ENCODE measurements around the gene SLC29A1.

The SLC29A1 gene

GRCh38 chr6:44260451-44261297 lies 37.3 kb downstream of the SLC29A1 start:
- Mint-ChIP-seq H3K27ac (peak overlapping the region in 1 of 2 donors; percentile 80), H3K4me3 (no peak overlapping the region), H3K27me3 (no peaks in the 10 kb centered on the region), H3K9me3 (no peaks in the 10 kb centered on the region), H3K4me1 (peaks cover 74% of the 10 kb centered on the region)
- ATAC-seq (no peak), DNase-seq (no peak)

DNA sequence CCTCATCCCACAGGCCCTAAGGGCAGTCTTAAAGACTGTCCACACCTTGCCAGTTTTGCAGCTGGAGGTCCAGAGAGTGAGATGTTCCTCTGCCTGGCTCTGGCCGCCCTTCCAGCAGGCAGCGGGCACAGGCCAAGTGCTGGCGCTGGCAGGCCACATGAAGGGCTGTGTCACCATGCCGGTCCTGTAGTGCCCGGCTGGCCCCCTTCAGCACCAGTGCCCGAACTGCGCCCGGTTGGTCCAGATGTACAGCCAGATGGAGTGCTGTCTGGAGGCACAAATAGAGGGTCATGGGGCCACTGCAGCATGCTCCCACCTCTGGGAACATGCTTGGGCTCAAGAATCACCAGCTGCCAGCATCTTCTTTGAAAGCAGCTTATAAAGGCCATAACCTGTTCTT lies 38.2 kb downstream of the SLC29A1 start:
- H3K27ac Mint-ChIP-seq = no peak overlapping the region
- no peak for ATAC-seq
- peaks cover under 1% of the 10 kb centered on the region for H3K27me3 Mint-ChIP-seq
- DNase-seq = no peak
- peaks cover 74% of the 10 kb centered on the region for H3K4me1 Mint-ChIP-seq
- H3K9me3 Mint-ChIP-seq = no peaks in the 10 kb centered on the region
- no peak overlapping the region for H3K4me3 Mint-ChIP-seq

DNA sequence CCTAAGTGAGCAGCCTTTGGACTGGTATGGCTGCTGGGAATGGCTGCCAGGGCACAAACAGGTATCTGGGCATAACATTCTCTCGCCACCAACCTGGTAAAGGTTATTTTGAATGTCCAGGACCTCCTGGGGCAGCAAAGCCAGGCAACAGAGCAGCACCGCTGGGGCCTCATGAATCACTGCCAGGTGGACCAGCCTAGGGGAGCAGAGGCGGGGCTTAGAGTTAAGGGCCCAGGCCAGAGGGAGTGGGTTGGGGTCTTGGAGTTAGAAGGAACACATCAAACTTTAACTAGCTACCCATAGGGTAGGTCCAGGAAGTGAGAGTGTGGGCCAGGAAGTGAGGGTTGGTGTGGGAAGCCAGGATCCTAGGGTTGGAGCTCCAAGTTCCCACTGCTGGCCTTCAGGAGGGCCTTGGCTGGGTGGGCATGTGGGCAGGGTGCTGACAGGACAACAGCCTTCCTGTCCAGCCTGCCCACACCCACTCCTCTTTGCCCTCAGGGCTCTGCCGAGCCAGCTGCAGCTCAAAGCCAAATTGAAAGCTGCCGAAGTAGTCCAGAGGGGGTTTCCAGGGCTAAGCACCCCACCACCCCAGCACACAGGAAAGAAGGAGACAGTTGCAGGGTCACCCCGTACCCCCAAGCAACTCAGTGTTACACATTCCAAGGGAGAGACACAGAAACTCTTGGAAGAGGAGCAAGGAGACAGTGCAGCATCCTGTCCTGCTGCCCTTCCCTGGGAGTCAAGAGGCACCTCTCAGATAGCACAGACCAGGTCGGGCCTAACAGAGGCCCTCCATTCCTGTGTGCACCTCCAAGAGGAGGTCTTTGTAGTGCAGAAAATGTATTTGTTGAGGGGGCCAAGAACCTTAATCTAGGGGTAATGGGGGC lies 39.3 kb downstream of the SLC29A1 start:
- no peak for DNase-seq
- peak; percentile 0 for ATAC-seq
- H3K27ac Mint-ChIP-seq = peak overlapping the region; percentile 86 to 97
- H3K4me1 Mint-ChIP-seq = peaks cover 77% of the 10 kb centered on the region
- peak overlapping the region; percentile 97 to 99 for H3K4me3 Mint-ChIP-seq
- peaks cover 8% of the 10 kb centered on the region for H3K27me3 Mint-ChIP-seq
- no peaks in the 10 kb centered on the region for H3K9me3 Mint-ChIP-seq

GRCh38 chr6:44263354-44264100 lies 40.1 kb downstream of the SLC29A1 start:
- peak; percentile 31 for ATAC-seq
- Mint-ChIP-seq H3K4me1 (peaks cover 77% of the 10 kb centered on the region), H3K4me3 (peak overlapping the region; percentile 97 to 99), H3K27me3 (peaks cover 10% of the 10 kb centered on the region), H3K27ac (peak overlapping the region; percentile 77 to 97), H3K9me3 (no peaks in the 10 kb centered on the region)
- DNase-seq = peak in 1 of 2 donors; percentile 51

DNA sequence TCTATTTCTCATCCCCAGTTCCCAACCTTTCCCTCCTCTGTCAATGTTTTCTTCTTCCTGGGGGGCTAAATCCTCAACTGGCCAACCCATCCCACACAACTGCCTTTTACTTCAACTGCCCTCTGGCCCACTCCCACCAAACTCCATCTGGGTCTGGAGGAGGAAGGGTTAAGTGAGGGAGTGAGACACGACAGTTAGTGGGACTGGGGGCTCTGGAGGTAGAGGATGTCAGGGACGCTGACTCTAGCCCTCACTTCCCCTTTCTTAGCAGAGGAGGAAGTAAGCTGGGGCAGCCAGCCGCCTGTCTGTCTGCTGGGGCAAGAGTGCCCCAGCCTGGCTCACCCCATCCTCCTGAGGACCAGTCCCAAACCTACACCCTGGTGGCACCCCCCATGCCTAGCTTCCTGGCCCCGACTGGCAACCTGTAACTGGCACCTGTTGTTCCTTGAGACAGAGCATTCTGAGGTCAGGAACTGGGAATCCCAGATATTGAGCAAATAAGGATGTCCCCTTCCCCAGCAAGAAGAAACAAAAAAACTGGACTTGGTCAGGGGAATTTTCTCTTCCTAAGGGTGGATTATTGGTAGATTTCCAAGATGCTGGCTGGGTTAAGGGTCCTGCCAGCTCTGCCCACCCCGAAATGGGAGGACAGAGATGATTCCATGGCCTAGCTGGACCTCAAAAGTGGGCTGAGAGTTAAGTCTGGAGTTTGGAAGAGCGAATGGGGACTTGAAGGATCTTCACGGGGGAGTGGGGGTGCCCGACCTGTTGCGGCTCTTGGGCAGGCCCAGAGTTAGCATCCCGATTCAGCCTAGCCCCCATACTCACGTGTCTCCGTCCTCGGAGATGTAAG lies 41.0 kb downstream of the SLC29A1 start:
- peaks cover 73% of the 10 kb centered on the region for H3K4me1 Mint-ChIP-seq
- DNase-seq (peak in 1 of 2 donors; percentile 50), ATAC-seq (peak; percentile 59)
- H3K27me3 Mint-ChIP-seq = peaks cover 18% of the 10 kb centered on the region
- no peaks in the 10 kb centered on the region for H3K9me3 Mint-ChIP-seq
- peak overlapping the region; percentile 97 to 99 for H3K4me3 Mint-ChIP-seq
- peak overlapping the region; percentile 91 to 97 for H3K27ac Mint-ChIP-seq

GRCh38 chr6:44265007-44265721 lies 41.8 kb downstream of the SLC29A1 start, which contains the start of gene NFKBIE:
TSS of gene NFKBIE (minus strand) at chr6:44265551. CDS start at chr6:44265346, 205 bp downstream.
- DNase-seq (peak; percentile 95), ATAC-seq (peak; percentile 68)
- H3K4me1 Mint-ChIP-seq = peaks cover 78% of the 10 kb centered on the region
- H3K27ac Mint-ChIP-seq = peak within 1 kb of the TSS; percentile 91 to 97
- H3K9me3 Mint-ChIP-seq = no peaks in the 10 kb centered on the region
- H3K27me3 Mint-ChIP-seq = peaks cover 26% of the 10 kb centered on the region
- peak within 1 kb of the TSS; percentile 97 to 99 for H3K4me3 Mint-ChIP-seq

DNA sequence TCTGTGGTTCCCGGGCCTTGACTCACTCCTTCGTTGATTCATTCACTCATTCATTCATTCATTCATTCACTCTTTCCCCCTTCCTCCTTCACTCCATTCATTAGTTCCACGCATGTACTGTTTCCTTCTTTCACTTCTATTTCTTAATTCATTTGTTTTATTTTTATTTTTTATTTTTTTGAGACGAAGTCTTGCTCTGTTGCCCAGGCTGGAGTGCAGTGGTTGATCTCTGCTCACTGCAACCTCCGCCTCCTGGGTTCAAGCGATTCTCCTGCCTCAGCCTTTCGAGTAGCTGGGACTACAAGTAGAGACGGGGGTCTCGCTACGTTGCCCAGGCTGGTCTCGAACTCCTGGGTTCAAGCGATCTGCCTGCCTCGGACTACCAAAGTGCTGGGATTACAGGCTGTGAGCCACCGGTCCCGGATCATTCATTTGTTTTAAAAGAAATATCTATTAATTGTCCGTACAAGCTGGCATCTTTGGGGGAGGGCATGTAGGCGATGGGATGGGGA lies 42.4 kb downstream of the SLC29A1 start:
- H3K27me3 Mint-ChIP-seq = peaks cover 29% of the 10 kb centered on the region
- no peak for ATAC-seq
- H3K27ac Mint-ChIP-seq = peak overlapping the region; percentile 35 to 88
- no peaks in the 10 kb centered on the region for H3K9me3 Mint-ChIP-seq
- H3K4me1 Mint-ChIP-seq = peaks cover 72% of the 10 kb centered on the region
- H3K4me3 Mint-ChIP-seq = peak overlapping the region; percentile 97 to 99
- no peak for DNase-seq

DNA sequence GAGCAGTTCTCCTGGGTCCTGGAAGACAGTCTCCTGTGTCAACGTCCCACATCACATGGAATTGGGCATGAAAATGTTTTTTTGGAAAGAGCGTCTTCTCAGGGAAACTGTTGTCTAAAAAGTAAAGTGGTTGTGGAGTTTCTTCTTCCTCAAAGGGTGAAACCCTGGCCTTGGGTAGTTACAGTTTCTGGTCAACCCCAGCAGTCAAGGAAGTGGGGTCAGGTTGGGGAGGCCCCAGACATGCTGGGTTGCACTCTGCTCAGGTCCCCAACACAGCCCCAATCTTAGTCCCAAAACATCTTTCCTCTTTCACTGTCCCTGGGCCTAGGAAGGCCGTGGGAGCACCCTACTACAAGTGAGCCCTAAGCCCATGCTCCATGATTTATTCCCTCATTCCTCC lies 43.0 kb downstream of the SLC29A1 start:
- Mint-ChIP-seq H3K9me3 (no peaks in the 10 kb centered on the region), H3K27me3 (peaks cover 35% of the 10 kb centered on the region), H3K4me3 (peak overlapping the region; percentile 80 to 97), H3K27ac (peak overlapping the region; percentile 85 to 88), H3K4me1 (peaks cover 72% of the 10 kb centered on the region)
- ATAC-seq (peak; percentile 54), DNase-seq (peak in 1 of 2 donors; percentile 57)

GRCh38 chr6:44267252-44267651 lies 43.9 kb downstream of the SLC29A1 start:
- Mint-ChIP-seq H3K27ac (no peak overlapping the region), H3K27me3 (peaks cover 44% of the 10 kb centered on the region), H3K4me1 (peaks cover 65% of the 10 kb centered on the region), H3K4me3 (no peak overlapping the region), H3K9me3 (no peaks in the 10 kb centered on the region)
- ATAC-seq = no peak
- no peak for DNase-seq

GRCh38 chr6:44268095-44268628 lies 44.8 kb downstream of the SLC29A1 start:
- ATAC-seq (no peak), DNase-seq (peak; percentile 54 to 56)
- Mint-ChIP-seq H3K27me3 (peaks cover 53% of the 10 kb centered on the region), H3K9me3 (no peaks in the 10 kb centered on the region), H3K4me1 (peaks cover 56% of the 10 kb centered on the region), H3K4me3 (no peak overlapping the region), H3K27ac (no peak overlapping the region)

DNA sequence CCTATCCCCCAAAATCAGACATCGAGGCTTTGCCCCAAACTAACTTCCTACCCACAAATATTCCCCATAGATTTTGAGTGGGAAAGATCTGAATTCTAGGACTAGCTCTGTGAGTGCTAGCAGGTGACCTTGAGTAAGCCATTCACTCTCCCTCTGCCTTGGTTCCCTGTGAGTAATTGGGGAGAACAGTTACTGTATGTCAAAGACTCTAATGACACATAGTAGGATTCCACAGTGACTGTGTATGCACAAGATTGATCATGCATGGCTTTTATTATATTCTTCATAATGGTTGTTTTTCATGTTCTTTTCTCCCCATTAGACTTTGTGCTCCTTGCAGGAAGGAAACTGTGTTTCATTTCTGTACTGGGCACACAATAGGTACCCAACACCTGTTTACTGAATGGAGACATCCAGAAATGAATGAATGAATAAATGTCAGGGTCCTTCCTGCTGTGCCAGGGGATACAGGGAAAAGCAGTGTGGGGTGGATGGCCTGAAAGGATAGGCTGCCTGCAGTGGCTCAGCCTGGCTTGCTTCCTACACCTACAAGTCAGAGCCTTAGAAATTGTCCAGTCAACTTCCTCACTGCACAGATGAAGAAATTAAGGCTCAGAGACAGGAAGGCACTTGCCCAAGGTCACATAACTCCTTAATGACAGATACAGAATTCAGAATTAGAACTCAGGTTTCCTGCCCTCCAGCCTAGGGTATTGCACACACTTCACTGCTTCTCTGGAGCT lies 46.0 kb downstream of the SLC29A1 start:
- H3K4me1 Mint-ChIP-seq = peaks cover 44% of the 10 kb centered on the region
- H3K27me3 Mint-ChIP-seq = peaks cover 65% of the 10 kb centered on the region
- no peaks in the 10 kb centered on the region for H3K9me3 Mint-ChIP-seq
- DNase-seq (no peak), ATAC-seq (no peak)
- peak overlapping the region; percentile 64 to 77 for H3K4me3 Mint-ChIP-seq
- no peak overlapping the region for H3K27ac Mint-ChIP-seq

GRCh38 chr6:44269921-44270525 lies 46.6 kb downstream of the SLC29A1 start, which contains the start of gene TMEM151B:
TSS of gene TMEM151B (plus strand) at chr6:44270450. CDS start at chr6:44270743, 293 bp downstream.
- Mint-ChIP-seq H3K4me1 (peaks cover 44% of the 10 kb centered on the region), H3K4me3 (peak within 1 kb of the TSS; percentile 70 to 77), H3K9me3 (no peaks in the 10 kb centered on the region), H3K27ac (no peak within 1 kb of the TSS), H3K27me3 (peaks cover 71% of the 10 kb centered on the region)
- ATAC-seq (no peak), DNase-seq (no peak)

Measured in stimulated activated naive CD8-positive, alpha-beta T cell treated with anti-CD3 and anti-CD28 coated beads, Interleukin-15, amount 100 ng/mL, for 72 hours (primary cell).